NCI-H82 treated with DMSO at 0.1 percent for 48 hours (cell line): ENCODE data around the gene CDH5.

ENCODE experiments used
- DNase-seq: peaks from one replicate; lab custom pipeline; 2025; ENCODE audit not compliant: unreplicated experiment; lab: John Stamatoyannopoulos, UW

The CDH5 gene

GRCh38 chr16:66352304-66352703 is 14.2 kb upstream of the CDH5 start:
- DNase-seq, result no peak

DNA sequence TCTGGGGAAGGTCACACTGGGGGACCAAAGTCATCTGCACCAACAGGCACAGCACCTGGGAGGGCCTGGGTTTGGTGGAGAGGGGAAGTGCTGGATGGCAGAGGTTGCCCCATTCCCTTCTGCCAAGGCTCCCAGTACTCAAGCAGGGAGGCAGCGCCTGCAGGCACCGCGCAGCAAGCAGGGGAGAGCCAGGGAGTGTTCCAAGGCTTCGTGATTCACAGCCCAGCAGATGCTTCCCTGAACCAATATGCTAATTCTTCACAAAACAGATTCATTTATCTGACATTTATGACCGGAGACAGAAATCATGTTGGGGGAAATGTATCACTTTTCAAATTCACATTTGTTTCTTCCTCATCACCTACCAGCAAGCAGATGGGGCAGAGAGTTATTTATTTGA is 13.4 kb upstream of the CDH5 start:
- DNase-seq, result no peak

GRCh38 chr16:66354034-66354909 is 12.2 kb upstream of the CDH5 start:
- no peak for DNase-seq

DNA sequence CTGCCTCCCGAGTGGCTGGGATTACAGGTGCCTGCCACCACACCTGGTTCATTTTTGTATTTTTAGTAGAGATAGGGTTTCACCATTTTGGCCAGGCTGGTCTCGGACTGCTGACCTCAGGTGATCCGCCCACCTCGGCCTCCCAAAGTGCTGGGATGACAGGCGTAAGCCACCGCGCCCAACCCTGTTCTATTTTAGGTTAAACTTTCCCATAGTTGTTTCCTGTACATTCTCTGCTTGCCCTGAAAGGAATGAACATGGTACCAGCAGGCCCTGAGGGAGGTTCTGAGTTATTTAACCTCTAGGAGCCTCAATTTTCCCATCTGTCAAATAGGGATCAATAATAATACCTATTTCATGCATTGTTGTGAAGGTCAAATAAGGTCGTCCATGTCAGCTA is 11.0 kb upstream of the CDH5 start:
- DNase-seq, result no peak

DNA sequence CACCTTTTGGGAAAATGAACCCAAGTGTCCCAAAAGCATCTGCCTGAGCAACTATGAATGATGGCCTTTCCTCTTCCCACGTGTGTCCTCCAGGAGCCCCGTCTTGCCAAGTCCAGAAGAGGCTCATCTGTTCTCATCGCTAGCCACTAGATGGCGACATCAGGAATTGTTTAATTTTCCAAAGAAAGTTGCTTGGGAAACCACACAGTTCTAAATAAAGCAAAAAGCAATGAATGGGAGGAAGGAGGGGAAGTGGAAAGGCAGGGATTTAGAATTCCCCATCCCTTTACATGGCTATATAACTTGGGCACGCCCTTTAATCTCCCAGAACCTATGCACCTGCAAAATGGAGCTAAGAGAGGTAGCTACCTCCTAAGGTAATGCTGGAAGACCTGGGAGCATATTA is 9.0 kb upstream of the CDH5 start:
- peak; percentile 5 for DNase-seq

GRCh38 chr16:66358231-66358630 is 8.3 kb upstream of the CDH5 start:
- no peak for DNase-seq

- DNase-seq, result no peak
These were observed 7.5 kb upstream of the CDH5 start for GRCh38 chr16:66359012-66359411.

- no peak for DNase-seq
These were observed 6.5 kb upstream of the CDH5 start for GRCh38 chr16:66359811-66360608.

DNA sequence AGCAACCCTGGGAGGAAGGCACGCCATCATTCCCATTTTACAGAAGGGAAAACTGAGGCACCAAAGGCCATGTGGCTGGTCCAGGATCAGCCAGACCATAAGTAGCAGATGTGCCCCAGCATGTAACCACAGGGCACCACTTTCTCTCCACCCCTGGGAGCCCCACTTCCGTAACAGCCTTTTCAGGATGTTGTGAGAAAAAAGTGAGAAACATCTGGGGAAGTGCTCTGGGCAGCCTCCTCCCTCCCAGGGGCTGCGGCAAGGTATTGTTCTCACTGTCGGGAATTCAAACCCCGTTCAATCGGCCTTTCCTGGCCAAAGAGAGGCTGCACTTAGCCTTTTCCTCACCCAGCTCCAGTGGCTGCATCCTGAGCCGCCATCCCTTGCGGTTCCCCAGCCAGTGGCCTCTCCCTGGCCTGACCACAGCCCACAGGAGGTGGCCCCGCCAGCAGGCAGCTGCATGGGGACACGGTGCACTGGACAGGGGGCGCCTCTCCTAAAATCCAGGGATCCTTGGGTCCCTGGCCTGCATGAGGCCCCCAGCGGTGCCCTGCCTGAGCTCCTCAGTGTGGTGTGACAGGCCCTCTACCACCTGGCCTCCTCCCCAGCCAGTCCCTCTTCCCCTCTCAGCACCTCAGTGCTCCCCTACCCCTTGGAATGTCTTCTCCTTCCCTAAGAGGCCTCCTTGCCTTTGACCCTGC is 5.7 kb upstream of the CDH5 start:
- no peak for DNase-seq

DNA sequence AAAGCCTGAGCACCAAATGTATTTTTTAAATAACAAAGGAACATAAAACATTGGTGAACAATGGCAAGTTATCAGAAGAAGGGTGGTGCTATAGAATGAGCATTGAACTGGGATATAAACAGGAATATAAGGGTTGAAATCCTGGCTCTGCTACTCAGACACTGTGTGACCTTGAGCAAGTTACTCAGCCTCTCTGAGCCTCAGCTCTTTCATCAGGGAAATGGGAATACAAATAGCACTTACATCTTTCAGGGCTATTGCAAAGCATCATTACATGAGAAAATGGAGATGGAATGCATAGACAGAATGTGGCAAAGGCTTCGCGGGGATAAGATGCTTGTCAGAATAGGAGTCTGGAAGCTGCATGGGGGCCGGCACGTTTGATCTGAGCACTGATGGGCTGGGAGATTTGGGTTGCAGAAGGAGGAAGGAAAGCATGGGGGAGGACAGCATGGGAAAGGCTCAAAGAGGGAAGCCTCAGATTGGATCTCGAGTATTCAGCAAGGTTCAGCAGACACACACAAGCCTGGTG is 4.8 kb upstream of the CDH5 start:
- no peak for DNase-seq

DNA sequence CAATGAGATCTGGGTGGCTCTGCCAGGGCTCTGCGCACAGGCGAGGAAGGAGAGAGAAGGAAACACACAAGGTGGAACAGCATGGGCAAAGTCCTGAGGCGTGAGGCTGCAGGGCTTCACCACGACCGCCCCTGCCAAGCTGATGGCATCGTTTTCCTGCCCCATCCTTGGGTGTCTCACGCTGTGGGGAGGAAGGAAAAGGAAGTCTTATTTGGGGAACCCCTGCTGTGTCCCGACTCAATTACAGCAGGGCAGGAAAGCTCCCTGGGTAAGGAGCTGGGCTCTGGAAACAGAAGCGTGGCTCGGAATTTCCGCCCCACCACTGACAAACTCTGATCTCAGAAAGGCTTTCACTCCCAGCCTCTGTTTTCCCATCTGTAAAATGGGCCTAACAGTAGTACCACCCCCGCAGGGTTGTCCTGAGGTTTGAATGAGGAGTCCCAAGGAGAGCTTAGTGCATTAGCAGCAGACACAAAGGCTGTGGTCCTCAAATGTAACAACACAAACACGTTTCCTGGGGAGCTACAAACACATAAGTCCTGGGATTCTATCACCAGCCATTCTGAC is 3.2 kb upstream of the CDH5 start:
- DNase-seq, result no peak

GRCh38 chr16:66364117-66364958 is 2.2 kb upstream of the CDH5 start:
- DNase-seq, result peak; percentile 44

DNA sequence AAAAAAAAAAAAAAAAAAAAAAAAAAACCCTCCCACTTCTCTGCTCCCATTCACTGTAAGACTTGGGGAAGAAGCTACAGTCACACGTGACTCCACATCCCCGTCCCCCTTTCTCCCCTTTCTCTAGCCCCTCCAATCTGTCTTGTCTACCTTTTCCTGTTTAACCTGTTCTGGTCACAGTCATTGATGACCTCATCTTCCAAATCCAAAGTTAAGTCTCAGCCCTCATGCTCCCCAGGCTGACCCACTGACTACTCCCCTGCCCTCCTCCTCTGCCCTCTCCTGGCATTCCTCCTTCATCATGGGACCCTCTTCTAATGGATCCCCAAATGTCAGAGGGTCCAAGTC is 1.6 kb upstream of the CDH5 start:
- no peak for DNase-seq

DNA sequence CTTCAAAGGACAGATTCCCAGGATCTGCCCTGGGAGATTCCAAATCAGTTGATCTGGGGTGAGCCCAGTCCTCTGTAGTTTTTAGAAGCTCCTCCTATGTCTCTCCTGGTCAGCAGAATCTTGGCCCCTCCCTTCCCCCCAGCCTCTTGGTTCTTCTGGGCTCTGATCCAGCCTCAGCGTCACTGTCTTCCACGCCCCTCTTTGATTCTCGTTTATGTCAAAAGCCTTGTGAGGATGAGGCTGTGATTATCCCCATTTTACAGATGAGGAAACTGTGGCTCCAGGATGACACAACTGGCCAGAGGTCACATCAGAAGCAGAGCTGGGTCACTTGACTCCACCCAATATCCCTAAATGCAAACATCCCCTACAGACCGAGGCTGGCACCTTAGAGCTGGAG is 840 bp upstream of the CDH5 start:
- no peak for DNase-seq

GRCh38 chr16:66367968-66368891 is 1.7 kb downstream of the CDH5 start:
- DNase-seq, result no peak

GRCh38 chr16:66369055-66369592 is 2.6 kb downstream of the CDH5 start:
- DNase-seq, result no peak

DNA sequence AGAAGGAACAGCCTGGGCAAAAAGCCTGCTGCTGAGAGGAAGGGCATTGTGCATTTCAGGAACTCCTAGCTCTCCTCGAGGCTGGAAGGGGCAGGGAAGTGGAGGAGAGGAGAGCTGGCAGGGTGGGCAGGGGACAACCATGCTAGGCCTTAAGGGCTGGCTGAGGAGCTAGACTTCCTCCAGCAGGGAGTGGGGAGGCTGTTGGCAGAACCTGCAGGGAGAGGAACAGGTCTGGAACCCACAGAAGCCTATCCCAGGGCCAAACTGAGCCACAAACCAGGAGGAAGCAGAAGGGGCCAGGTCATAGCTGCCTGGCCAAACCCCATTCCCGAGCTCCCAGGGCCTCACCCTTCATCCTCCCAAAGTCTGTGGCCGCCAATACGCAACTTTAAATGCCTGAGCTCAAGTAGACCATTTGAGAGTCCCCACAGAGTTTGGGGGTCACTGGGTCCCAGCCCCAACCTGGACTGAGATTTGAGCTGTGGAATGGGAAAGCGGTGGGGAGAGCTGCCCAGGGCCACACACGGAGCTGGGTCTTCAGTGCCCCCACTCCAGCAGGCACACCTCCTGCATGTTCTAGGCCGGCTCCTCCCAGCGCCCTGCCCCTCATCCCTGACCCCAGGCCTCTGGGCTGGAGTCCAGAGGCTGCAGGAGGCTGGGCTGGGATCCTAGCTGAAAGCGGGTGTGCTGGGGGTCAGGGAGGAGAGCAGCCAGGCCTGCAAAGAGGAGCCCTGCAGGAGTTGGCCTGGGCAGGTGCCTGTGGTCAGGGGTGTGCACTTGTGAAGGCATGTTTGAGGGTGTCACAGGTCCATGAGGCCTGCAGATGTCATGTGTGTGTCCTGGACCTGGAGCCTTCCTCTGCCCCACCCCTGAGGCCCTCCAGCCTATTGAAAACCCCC is 4.5 kb downstream of the CDH5 start:
- DNase-seq, result no peak
